Mesendoderm (in vitro differentiated cells): Measurements from ENCODE around the gene RAB6B.

Experiments used
- DNase-seq: peaks from one replicate; pipeline ENCODE4 v3.0.0; 2013
- H2AK5ac ChIP-seq: 2 replicates; pipeline ENCODE4 v1.6.1; 2013; ENCODE audit warnings: low read length, inconsistent platforms
- H2BK120ac ChIP-seq: 2 replicates; pipeline ENCODE4 v1.6.1; 2013; ENCODE audit warnings: low read depth, mild to moderate bottlenecking, low read length, moderate library complexity, mixed read lengths
- H2BK15ac ChIP-seq: replicated peaks from 2 replicates; pipeline ENCODE4 v1.6.1; 2013; ENCODE audit warnings: low read depth, mild to moderate bottlenecking, moderate library complexity
- H2BK5ac ChIP-seq: 2 replicates; pipeline ENCODE4 v1.6.1; 2013; ENCODE audit warnings: low read length, inconsistent platforms
- H3K18ac ChIP-seq: 2 replicates; pipeline ENCODE4 v1.6.1; 2013; ENCODE audit warnings: mild to moderate bottlenecking, low read length, mixed read lengths
- H3K23ac ChIP-seq: one replicate; pipeline ENCODE4 v1.6.1; 2013; ENCODE audit warnings: low read length
- H3K27ac ChIP-seq: 2 replicates; pipeline ENCODE4 v1.5.1; 2013; ENCODE audit warnings: low read depth, mild to moderate bottlenecking, inconsistent platforms, low read length, moderate library complexity
- H3K27me3 ChIP-seq: 2 replicates; pipeline ENCODE4 v1.6.1; 2013; ENCODE audit warnings: low read length, control low read depth, mild to moderate bottlenecking, inconsistent platforms; ENCODE audit not compliant: insufficient read depth, poor library complexity
- H3K36me3 ChIP-seq: 2 replicates; pipeline ENCODE4 v1.6.1; 2013; ENCODE audit warnings: low read length, inconsistent platforms; ENCODE audit not compliant: control insufficient read depth, insufficient read depth
- H3K4ac ChIP-seq: one replicate; pipeline ENCODE4 v1.6.1; 2013; ENCODE audit warnings: low read depth, mild to moderate bottlenecking, low read length, moderate library complexity
- H3K4me1 ChIP-seq: 2 replicates; pipeline ENCODE4 v1.6.1; 2013; ENCODE audit warnings: low read depth, low read length, inconsistent platforms; ENCODE audit not compliant: control insufficient read depth
- H3K4me2 ChIP-seq: 2 replicates; pipeline ENCODE4 v1.6.1; 2013; ENCODE audit warnings: low read length
- H3K4me3 ChIP-seq: 2 replicates; pipeline ENCODE4 v1.5.1; 2013; ENCODE audit warnings: mild to moderate bottlenecking, low read length
- H3K56ac ChIP-seq: one replicate; pipeline ENCODE4 v1.6.1; 2013; ENCODE audit warnings: low read length
- H3K79me1 ChIP-seq: 2 replicates; pipeline ENCODE4 v1.6.1; 2013; ENCODE audit warnings: low read length, inconsistent platforms
- H3K79me2 ChIP-seq: 2 replicates; pipeline ENCODE4 v1.6.1; 2013; ENCODE audit warnings: mild to moderate bottlenecking, low read length; ENCODE audit not compliant: control insufficient read depth, insufficient read depth
- H3K9ac ChIP-seq: 2 replicates; pipeline ENCODE4 v1.6.1; 2013; ENCODE audit warnings: low read length, inconsistent platforms
- H4K5ac ChIP-seq: one replicate; pipeline ENCODE4 v1.6.1; 2013; ENCODE audit warnings: low read length
- H4K8ac ChIP-seq: one replicate; pipeline ENCODE4 v1.6.1; 2013; ENCODE audit warnings: low read depth, mild to moderate bottlenecking, control low read depth, low read length, moderate library complexity
- WGBS: extraction: QIAGEN DNeasy Blood & Tissue Kit; methylation state at CpG from one replicate; pipeline ENCODE4 v1.1.7; 2013; ENCODE audit warnings: low lambda C conversion rate, missing lambda C conversion rate; ENCODE audit not compliant: insufficient coverage; ENCODE audit errors: extremely low coverage; 5-methylcytosine and 5-hydroxymethylcytosine counted together

RAB6B gene

GRCh38 chr3:133863911-133864310, 31.8 kb downstream of the RAB6B start:
- H3K36me3 ChIP-seq, result no peaks in the 10 kb centered on the region
- no CpG with 5 or more reads among the region's 11 CpGs for WGBS
- no peak overlapping the region for H4K8ac ChIP-seq
- H4K5ac ChIP-seq, result no peak overlapping the region
- H3K79me2 ChIP-seq, result no peaks in the 10 kb centered on the region
- H3K56ac ChIP-seq, result no peak overlapping the region
- no peak overlapping the region for H3K23ac ChIP-seq
- H2AK5ac ChIP-seq, result no peak overlapping the region
- H3K4me3 ChIP-seq, result no peak overlapping the region
- H3K18ac ChIP-seq, result no peak overlapping the region
- H3K4me1 ChIP-seq, result no peaks in the 10 kb centered on the region
- no peak overlapping the region for H2BK120ac ChIP-seq
- no peak overlapping the region for H3K27ac ChIP-seq
- no peak overlapping the region for H3K4ac ChIP-seq
- DNase-seq, result no peak
- no peaks in the 10 kb centered on the region for H3K79me1 ChIP-seq
- no peak overlapping the region for H3K4me2 ChIP-seq
- no peak overlapping the region for H2BK5ac ChIP-seq
- no peak overlapping the region for H3K9ac ChIP-seq
- no peak overlapping the region for H2BK15ac ChIP-seq
- H3K27me3 ChIP-seq, result no peaks in the 10 kb centered on the region

GRCh38 chr3:133862161-133862560, 33.5 kb downstream of the RAB6B start:
- H2AK5ac ChIP-seq, result no peak overlapping the region
- no peak overlapping the region for H3K4ac ChIP-seq
- DNase-seq, result no peak
- H3K27ac ChIP-seq, result no peak overlapping the region
- no peak overlapping the region for H3K4me3 ChIP-seq
- no peak overlapping the region for H2BK5ac ChIP-seq
- no peak overlapping the region for H3K9ac ChIP-seq
- no peaks in the 10 kb centered on the region for H3K79me2 ChIP-seq
- no peak overlapping the region for H3K4me2 ChIP-seq
- no peak overlapping the region for H2BK15ac ChIP-seq
- H3K27me3 ChIP-seq, result no peaks in the 10 kb centered on the region
- no peak overlapping the region for H3K56ac ChIP-seq
- H3K23ac ChIP-seq, result no peak overlapping the region
- H3K36me3 ChIP-seq, result no peaks in the 10 kb centered on the region
- no peak overlapping the region for H3K18ac ChIP-seq
- no peak overlapping the region for H4K5ac ChIP-seq
- no peak overlapping the region for H2BK120ac ChIP-seq
- H3K79me1 ChIP-seq, result no peaks in the 10 kb centered on the region
- H4K8ac ChIP-seq, result no peak overlapping the region
- no CpG with 5 or more reads among the region's 4 CpGs for WGBS
- no peaks in the 10 kb centered on the region for H3K4me1 ChIP-seq

- Histone ChIP-seq H4K5ac (no peak overlapping the region), H3K4ac (no peak overlapping the region), H3K23ac (no peak overlapping the region), H3K27ac (no peak overlapping the region), H2BK15ac (no peak overlapping the region), H3K36me3 (no peaks in the 10 kb centered on the region), H4K8ac (no peak overlapping the region), H3K4me1 (no peaks in the 10 kb centered on the region), H2AK5ac (no peak overlapping the region), H2BK120ac (no peak overlapping the region), H3K4me2 (no peak overlapping the region), H3K9ac (no peak overlapping the region), H3K79me1 (no peaks in the 10 kb centered on the region), H3K79me2 (no peaks in the 10 kb centered on the region), H3K18ac (no peak overlapping the region), H2BK5ac (no peak overlapping the region), H3K4me3 (no peak overlapping the region), H3K56ac (no peak overlapping the region), H3K27me3 (no peaks in the 10 kb centered on the region)
- no CpG with 5 or more reads among the region's 5 CpGs for WGBS
- no peak for DNase-seq
Measured at GRCh38 chr3:133860519-133860918, 35.2 kb downstream of the RAB6B start.

GRCh38 chr3:133859381-133860234, 36.1 kb downstream of the RAB6B start:
- no peak overlapping the region for H3K4ac ChIP-seq
- no peak overlapping the region for H3K4me2 ChIP-seq
- no peak overlapping the region for H2AK5ac ChIP-seq
- no peak overlapping the region for H3K18ac ChIP-seq
- H3K36me3 ChIP-seq, result no peaks in the 10 kb centered on the region
- no peaks in the 10 kb centered on the region for H3K27me3 ChIP-seq
- H3K27ac ChIP-seq, result no peak overlapping the region
- H3K56ac ChIP-seq, result no peak overlapping the region
- no peak overlapping the region for H3K23ac ChIP-seq
- no peak overlapping the region for H4K5ac ChIP-seq
- no peaks in the 10 kb centered on the region for H3K4me1 ChIP-seq
- H3K4me3 ChIP-seq, result no peak overlapping the region
- DNase-seq, result no peak
- H2BK5ac ChIP-seq, result no peak overlapping the region
- no peak overlapping the region for H3K9ac ChIP-seq
- H2BK120ac ChIP-seq, result no peak overlapping the region
- no peak overlapping the region for H2BK15ac ChIP-seq
- H3K79me1 ChIP-seq, result no peaks in the 10 kb centered on the region
- H3K79me2 ChIP-seq, result no peaks in the 10 kb centered on the region
- no peak overlapping the region for H4K8ac ChIP-seq
- no CpG with 5 or more reads among the region's 12 CpGs for WGBS

GRCh38 chr3:133857767-133858166, 37.9 kb downstream of the RAB6B start:
- Histone ChIP-seq H2AK5ac (no peak overlapping the region), H2BK5ac (no peak overlapping the region), H2BK15ac (no peak overlapping the region), H3K56ac (no peak overlapping the region), H3K18ac (no peak overlapping the region), H3K36me3 (no peaks in the 10 kb centered on the region), H3K27ac (no peak overlapping the region), H3K9ac (no peak overlapping the region), H4K5ac (no peak overlapping the region), H3K4me3 (no peak overlapping the region), H3K79me1 (no peaks in the 10 kb centered on the region), H3K4me1 (no peaks in the 10 kb centered on the region), H3K79me2 (no peaks in the 10 kb centered on the region), H4K8ac (no peak overlapping the region), H3K4ac (no peak overlapping the region), H3K27me3 (no peaks in the 10 kb centered on the region), H2BK120ac (no peak overlapping the region), H3K4me2 (no peak overlapping the region), H3K23ac (no peak overlapping the region)
- no peak for DNase-seq
- WGBS, result no CpG with 5 or more reads among the region's 8 CpGs

- H2AK5ac ChIP-seq, result no peak overlapping the region
- no peak overlapping the region for H3K27ac ChIP-seq
- no peak overlapping the region for H3K9ac ChIP-seq
- no peak overlapping the region for H3K18ac ChIP-seq
- WGBS, result no CpG with 5 or more reads among the region's 2 CpGs
- H3K79me1 ChIP-seq, result no peaks in the 10 kb centered on the region
- no peaks in the 10 kb centered on the region for H3K79me2 ChIP-seq
- H2BK120ac ChIP-seq, result no peak overlapping the region
- no peak overlapping the region for H3K4ac ChIP-seq
- H3K4me2 ChIP-seq, result no peak overlapping the region
- no peak overlapping the region for H4K8ac ChIP-seq
- H4K5ac ChIP-seq, result no peak overlapping the region
- H3K4me1 ChIP-seq, result no peaks in the 10 kb centered on the region
- no peak overlapping the region for H3K56ac ChIP-seq
- no peak overlapping the region for H3K23ac ChIP-seq
- H3K4me3 ChIP-seq, result no peak overlapping the region
- H2BK5ac ChIP-seq, result no peak overlapping the region
- H3K27me3 ChIP-seq, result no peaks in the 10 kb centered on the region
- DNase-seq, result no peak
- no peak overlapping the region for H2BK15ac ChIP-seq
- H3K36me3 ChIP-seq, result no peaks in the 10 kb centered on the region
Measured at GRCh38 chr3:133856316-133856715, 39.4 kb downstream of the RAB6B start.
